HepG2 (cell line): ENCODE results near the gene ZNF48. TPM values are rescaled to one million over a fixed set of nuclear protein-coding genes. Genes with fewer than 3 reads are reported as not detected.

Experiments used
- CSRNP2 ChIP-seq: sonication (generic); formaldehyde crosslinking; conservative IDR thresholded peaks from 2 replicates; pipeline ENCODE4 v1.8.0; 2022; ENCODE audit warnings: low read depth, missing genetic modification reagents
- DZIP1 ChIP-seq: sonication (generic); formaldehyde crosslinking; IDR thresholded peaks from 2 replicates; pipeline ENCODE4 v1.5.0; 2020; ENCODE audit warnings: mild to moderate bottlenecking, missing genetic modification reagents
- FOXA1 ChIP-seq, 2 experiments: fragments of 450-650 bp in 1 of 2; sonication (generic) in 1 of 2; formaldehyde crosslinking in 1 of 2; IDR thresholded peaks; 2 replicates each; pipeline versions ENCODE4 v1.4.0 to v1.6.1; 2016 to 2020; ENCODE audit warnings: missing genetic modification reagents in 1 of 2
- GATAD1 ChIP-seq: IDR thresholded peaks from 2 replicates; pipeline ENCODE4 v1.6.1; 2016; ENCODE audit warnings: missing genetic modification reagents, missing compliant biosample characterization
- HMGXB4 ChIP-seq, 2 experiments: sonication (generic) in 1 of 2; formaldehyde crosslinking in 1 of 2; IDR thresholded peaks; 2 replicates each; pipeline versions ENCODE4 v1.4.0 to v1.6.1; 2018 to 2020; ENCODE audit warnings: missing genetic modification reagents in 2 of 2, borderline replicate concordance in 1 of 2, low read depth in 1 of 2, mild to moderate bottlenecking in 1 of 2, missing biosample characterization in 1 of 2
- HNF1B ChIP-seq: sonication (generic); formaldehyde crosslinking; IDR thresholded peaks from 2 replicates; pipeline ENCODE4 v1.5.1; 2020; ENCODE audit warnings: mild to moderate bottlenecking, moderate library complexity, missing genetic modification reagents
- MAFG ChIP-seq: sonication (generic); formaldehyde crosslinking; IDR thresholded peaks from 2 replicates; pipeline ENCODE4 v1.5.1; 2020; ENCODE audit warnings: mild to moderate bottlenecking, missing genetic modification reagents
- MLX ChIP-seq: IDR thresholded peaks from 2 replicates; pipeline ENCODE4 v1.6.1; 2016
- NFKB2 ChIP-seq: sonication (generic); formaldehyde crosslinking; IDR thresholded peaks from 2 replicates; pipeline ENCODE4 v1.4.0; 2020; ENCODE audit warnings: missing genetic modification reagents, borderline replicate concordance
- NONO ChIP-seq, 2 experiments: fragments of 450-650 bp in 1 of 2; sonication (generic) in 1 of 2; formaldehyde crosslinking in 1 of 2; IDR thresholded peaks in 1 of 2; conservative IDR thresholded peaks in 1 of 2; 2 replicates each; pipeline versions ENCODE4 v1.6.1 to v1.8.0; 2017 to 2022; ENCODE audit warnings: mild to moderate bottlenecking in 1 of 2, missing genetic modification reagents in 1 of 2, moderate library complexity in 1 of 2
- PPARG ChIP-seq: conservative IDR thresholded peaks from 2 replicates; pipeline ENCODE4 v1.6.1; 2016; ENCODE audit warnings: missing biosample characterization, missing genetic modification reagents
- SMARCC2 ChIP-seq: fragments of 450-650 bp; IDR thresholded peaks from 2 replicates; pipeline ENCODE4 v1.6.1; 2017; ENCODE audit warnings: antibody characterized with exemption, mild to moderate bottlenecking
- ZBTB21 ChIP-seq: sonication (generic); formaldehyde crosslinking; IDR thresholded peaks from 2 replicates; pipeline ENCODE4 v1.4.0; 2020; ENCODE audit warnings: missing genetic modification reagents
- ZNF256 ChIP-seq: sonication (generic); formaldehyde crosslinking; conservative IDR thresholded peaks from 2 replicates; pipeline ENCODE4 v1.4.0; 2020; ENCODE audit warnings: missing genetic modification reagents
- ZNF30 ChIP-seq: sonication (generic); formaldehyde crosslinking; IDR thresholded peaks from 2 replicates; pipeline ENCODE4 v1.5.0; 2020; ENCODE audit warnings: mild to moderate bottlenecking, missing genetic modification reagents
- ZNF615 ChIP-seq: sonication (generic); formaldehyde crosslinking; IDR thresholded peaks from 2 replicates; pipeline ENCODE4 v1.5.0; 2020; ENCODE audit warnings: mild to moderate bottlenecking, missing genetic modification reagents, borderline replicate concordance
- ZNF644 ChIP-seq: IDR thresholded peaks from 2 replicates; pipeline ENCODE4 v1.6.1; 2016; ENCODE audit warnings: low read depth
- ZNF737 ChIP-seq: sonication (generic); formaldehyde crosslinking; IDR thresholded peaks from 2 replicates; pipeline ENCODE4 v1.5.0; 2020; ENCODE audit warnings: missing genetic modification reagents, mild to moderate bottlenecking, borderline replicate concordance
- ZNF841 ChIP-seq: sonication (generic); formaldehyde crosslinking; IDR thresholded peaks from 2 replicates; pipeline ENCODE4 v1.8.1; 2023; ENCODE audit warnings: missing genetic modification reagents, borderline replicate concordance
- polyA plus RNA-seq, 8 experiments: library from polyadenylated mRNA; depleted of rRNA in 3 of 8; stranded (reverse) in 7 of 8; unstranded in 1 of 8; fragments of >200 nt; fragmentation: Illumina TruSeq in 4 of 8; extraction: Trizol in 4 of 8; gene quantifications; 2 replicates each; pipeline versions ENCODE4 v1.2.1 to v1.2.3, GENCODE V29; 2011 to 2016; ENCODE audit warnings: low read depth in 4 of 8, missing spikeins in 1 of 8, mixed read lengths in 1 of 8; ENCODE audit not compliant: insufficient read depth in 1 of 8
- total RNA-seq, 5 experiments: library from RNA; depleted of rRNA; stranded (reverse); fragments of >200 nt; fragmentation: Illumina TruSeq; extraction: Trizol; gene quantifications; 2 replicates each; pipeline ENCODE4 v1.2.3, GENCODE V29; 2016; ENCODE audit warnings: low read depth in 1 of 5

The ZNF48 gene
- total and polyA plus RNA-seq, 2 of the 13 experiments (the other 11 are each of a cell fraction or from before 2014, with no cell fraction given), result 9.9 to 12.3 TPM

GRCh38 chr16:30409125-30410060, 14.2 kb downstream of the ZNF48 start (continued):
- TF ChIP-seq ZNF256 (CRISPR knock-in tag), result no peak
- TF ChIP-seq GATAD1 (CRISPR knock-in tag), result 0 out of 2 replicates have a peak, but pooled peaks have one; percentile 69
- TF ChIP-seq HMGXB4 (CRISPR knock-in tag; IDR thresholded peaks at IDR 0.05; ENCODE audit: borderline replicate concordance in 1 of 2, low read depth in 1 of 2), result peak; percentile 90 to 95
- TF ChIP-seq DZIP1 (CRISPR knock-in tag), result no peak
- TF ChIP-seq ZNF737 (CRISPR knock-in tag), result no peak
- no peak for TF ChIP-seq ZBTB21
- TF ChIP-seq PPARG (CRISPR knock-in tag), result 0 out of 2 replicates have a peak, but pooled peaks have one; percentile 53
- TF ChIP-seq MAFG (CRISPR knock-in tag), result no peak
- peak; percentile 78; the same call in 1 of the 2 replicates for TF ChIP-seq NFKB2
- TF ChIP-seq MLX (CRISPR knock-in tag), result no peak
- TF ChIP-seq HNF1B (CRISPR knock-in tag), result peak; percentile 89
- TF ChIP-seq ZNF615, result no peak
- no peak for TF ChIP-seq SMARCC2
- no peak for TF ChIP-seq ZNF30 (CRISPR knock-in tag)
- no peak for TF ChIP-seq ZNF841
- no peak for TF ChIP-seq FOXA1 (IDR thresholded peaks at IDR 0.05)
- TF ChIP-seq FOXA1 (CRISPR knock-in tag; IDR thresholded peaks at IDR 0.05), result no peak
- TF ChIP-seq ZNF644 (CRISPR knock-in tag), result no peak
- no peak for TF ChIP-seq NONO (IDR thresholded peaks at IDR 0.05)
- TF ChIP-seq NONO (CRISPR knock-in tag; conservative IDR thresholded peaks at IDR 0.05), result no peak
- no peak for TF ChIP-seq CSRNP2 (CRISPR knock-in tag)
